Right atrium auricular region (tissue), 2 donors: ENCODE measurements around the gene ULK2. TPM values are rescaled to one million over a fixed set of nuclear protein-coding genes. Genes with fewer than 3 reads are reported as not detected.

Source experiments
- DNase-seq: peaks from one replicate; pipeline ENCODE4 v3.0.0-alpha.2; 2019; ENCODE audit warnings: low spot score
- H3K27ac ChIP-seq, 2 donors: fragments of 200-600 bp; sonication (generic); 1 replicate in 1 of 2; 2 replicates in 1 of 2; pipeline ENCODE4 v1.5.1; 2016 to 2019
- H3K27me3 ChIP-seq, 2 donors: fragments of 200-600 bp; sonication (generic); one replicate each; pipeline versions ENCODE4 v1.5.1 to v1.6.0; 2017 to 2019
- H3K36me3 ChIP-seq: fragments of 200-600 bp; sonication (generic); one replicate; pipeline ENCODE4 v1.5.1; 2016
- H3K4me1 ChIP-seq, 2 donors: fragments of 200-600 bp; sonication (generic); one replicate each; pipeline versions ENCODE4 v1.5.1 to v1.6.0; 2017 to 2019
- H3K4me3 ChIP-seq, 2 donors: fragments of 200-600 bp; sonication (generic); 1 replicate in 1 of 2; 2 replicates in 1 of 2; pipeline ENCODE4 v1.5.1; 2017 to 2019; ENCODE audit warnings: mild to moderate bottlenecking in 1 of 2, moderate library complexity in 1 of 2
- H3K9me3 ChIP-seq, 2 donors: fragments of 200-600 bp; sonication (generic); one replicate each; pipeline ENCODE4 v1.5.1; 2019
- CTCF ChIP-seq, 2 donors: fragments of 200-600 bp; sonication (generic); IDR thresholded peaks; one replicate each; pipeline ENCODE4 v1.5.1; 2019; ENCODE audit warnings: antibody characterized with exemption in 2 of 2
- total RNA-seq, 2 donors: library from RNA; depleted of rRNA; stranded (reverse); fragments of >200 nt; gene quantifications; one replicate each; pipeline ENCODE4 v1.1.0, GENCODE V29; 2016

ULK2 gene
- total RNA-seq, 2 donors from 2014 or later: 18.4 to 20.3 TPM

GRCh38 chr17:19750835-19751234 lies 116.9 kb downstream of the ULK2 start:
- no peak for TF ChIP-seq CTCF (IDR thresholded peaks at IDR 0.05)
- DNase-seq: no peak

GRCh38 chr17:19750020-19750572 lies 117.6 kb downstream of the ULK2 start:
- DNase-seq: no peak
- TF ChIP-seq CTCF (IDR thresholded peaks at IDR 0.05): no peak
- Histone ChIP-seq H3K9me3 (no peaks in the 10 kb centered on the region), H3K4me1 (peaks cover 0 to 11% of the 10 kb centered on the region in 2 donors), H3K27me3 (no peaks in the 10 kb centered on the region), H3K4me3 (no peak overlapping the region), H3K27ac (no peak overlapping the region), H3K36me3 (no peaks in the 10 kb centered on the region)

More at GRCh38 chr17:19750835-19751234, 116.9 kb downstream of the ULK2 start:
- H3K27me3 ChIP-seq: no peaks in the 10 kb centered on the region
- H3K36me3 ChIP-seq: no peaks in the 10 kb centered on the region
- H3K4me3 ChIP-seq: no peak overlapping the region
- H3K9me3 ChIP-seq: no peaks in the 10 kb centered on the region
- peaks cover 0 to 5% of the 10 kb centered on the region in 2 donors for H3K4me1 ChIP-seq
- no peak overlapping the region for H3K27ac ChIP-seq

GRCh38 chr17:19748807-19749193 lies 118.9 kb downstream of the ULK2 start:
- TF ChIP-seq CTCF (IDR thresholded peaks at IDR 0.05): no peak
- no peak for DNase-seq
- peaks cover 0 to 20% of the 10 kb centered on the region in 2 donors for H3K4me1 ChIP-seq
- no peaks in the 10 kb centered on the region for H3K36me3 ChIP-seq
- no peak overlapping the region for H3K4me3 ChIP-seq
- no peak overlapping the region for H3K27ac ChIP-seq
- H3K9me3 ChIP-seq: no peaks in the 10 kb centered on the region
- H3K27me3 ChIP-seq: no peaks in the 10 kb centered on the region

GRCh38 chr17:19747829-19748806 lies 119.6 kb downstream of the ULK2 start, which contains the start of gene ALDH3A1:
ALDH3A1 (minus strand) TSS chr17:19748298; CDS start chr17:19745129, 3,169 bp downstream.
- Histone ChIP-seq H3K36me3 (no peaks in the 10 kb centered on the region), H3K27ac (no peak within 1 kb of the TSS), H3K9me3 (no peaks in the 10 kb centered on the region), H3K4me3 (no peak within 1 kb of the TSS), H3K27me3 (no peaks in the 10 kb centered on the region), H3K4me1 (peaks cover 0 to 20% of the 10 kb centered on the region in 2 donors)
- TF ChIP-seq CTCF (IDR thresholded peaks at IDR 0.05): no peak
- no peak for DNase-seq

GRCh38 chr17:19747159-19747719 lies 120.5 kb downstream of the ULK2 start:
- no peaks in the 10 kb centered on the region for H3K9me3 ChIP-seq
- no peak for DNase-seq
- no peak overlapping the region for H3K27ac ChIP-seq
- H3K4me3 ChIP-seq: no peak overlapping the region
- H3K4me1 ChIP-seq: peaks cover 0 to 15% of the 10 kb centered on the region in 2 donors
- no peak for TF ChIP-seq CTCF (IDR thresholded peaks at IDR 0.05)
- H3K27me3 ChIP-seq: no peaks in the 10 kb centered on the region
- H3K36me3 ChIP-seq: no peaks in the 10 kb centered on the region
